HL-60/S4 (cell line): ENCODE measurements around the gene R3HDM4.
"Not testable (repeated sequence)": the region's sequence is repeated elsewhere in the genome, so short reads cannot be mapped to it uniquely, and the experiment has no call there.

Source experiments
- in situ Hi-C: fragments of 300-500 bp; cut with MboI; formaldehyde crosslinking; loops from 2 replicates; pipeline ENCODE4 v1.14.3; 2022; ENCODE audit warnings: low sequenced_read_pairs

Gene R3HDM4

DNA sequence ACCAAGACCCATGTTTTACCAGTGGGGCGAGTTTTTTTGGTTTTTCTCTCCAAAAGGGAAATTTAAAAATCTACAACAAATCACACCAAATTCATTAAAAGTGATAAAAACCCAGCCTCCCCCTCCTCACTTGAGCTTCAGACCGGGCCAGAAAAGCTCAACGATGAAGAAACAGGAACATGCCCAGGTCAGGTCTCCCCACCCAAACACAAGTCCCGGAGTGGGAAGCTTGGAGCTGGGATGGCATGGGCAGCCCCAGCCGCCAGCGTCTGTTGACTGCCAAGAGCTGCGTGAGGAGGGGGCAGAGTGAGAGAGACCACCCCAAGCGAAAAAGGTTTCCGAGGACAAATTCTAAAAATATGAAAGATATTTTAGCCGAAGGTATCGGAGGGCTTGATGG is 16.0 kb downstream of the R3HDM4 start:
- in situ Hi-C loops: no loop called here

- in situ Hi-C loops: no loop called here
Measured at GRCh38 chr19:896434-896833, 16.6 kb downstream of the R3HDM4 start.

DNA sequence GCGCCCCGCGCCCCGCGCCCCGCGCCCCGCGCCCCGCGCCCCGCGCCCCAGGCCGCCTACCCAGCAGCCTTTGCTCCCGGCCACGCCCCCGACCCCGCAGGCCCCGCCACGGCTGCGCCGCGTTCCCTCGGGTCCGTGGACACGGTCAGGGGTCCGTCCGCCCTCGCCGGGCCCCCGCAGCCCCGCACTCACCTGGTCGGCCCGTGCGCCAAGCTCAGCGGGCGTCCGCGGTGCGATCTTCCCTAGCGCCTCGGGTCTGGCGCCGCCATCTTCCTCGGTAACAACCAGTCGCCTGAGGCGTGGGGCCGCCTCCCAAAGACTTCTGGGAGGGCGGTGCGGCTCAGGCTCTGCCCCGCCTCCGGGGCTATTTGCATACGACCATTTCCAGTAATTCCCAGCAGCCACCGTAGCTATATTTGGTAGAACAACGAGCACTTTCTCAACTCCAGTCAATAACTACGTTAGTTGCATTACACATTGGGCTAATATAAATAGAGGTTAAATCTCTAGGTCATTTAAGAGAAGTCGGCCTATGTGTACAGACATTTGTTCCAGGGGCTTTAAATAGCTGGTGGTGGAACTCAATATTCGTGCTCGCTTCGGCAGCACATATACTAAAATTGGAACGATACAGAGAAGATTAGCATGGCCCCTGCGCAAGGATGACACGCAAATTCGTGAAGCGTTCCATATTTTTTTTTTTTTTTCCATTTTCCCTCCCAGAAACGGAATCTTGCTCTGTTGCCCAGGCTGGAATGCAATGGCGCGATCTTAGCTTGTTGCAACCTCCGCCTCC is 19.9 kb downstream of the R3HDM4 start, which contains the start of the genes MED16 and RNU6-9:
Gene MED16, minus strand, starts transcription at position 294 of the 796 bp plus-strand sequence. CDS start 2,056 bp downstream, outside the sequence.
Gene RNU6-9, plus strand, starts transcription at position 591 of the 796 bp plus-strand sequence.
- in situ Hi-C loops: no loop called here

GRCh38 chr19:892243-892893 is 20.7 kb downstream of the R3HDM4 start:
- in situ Hi-C loops: no loop called here

DNA sequence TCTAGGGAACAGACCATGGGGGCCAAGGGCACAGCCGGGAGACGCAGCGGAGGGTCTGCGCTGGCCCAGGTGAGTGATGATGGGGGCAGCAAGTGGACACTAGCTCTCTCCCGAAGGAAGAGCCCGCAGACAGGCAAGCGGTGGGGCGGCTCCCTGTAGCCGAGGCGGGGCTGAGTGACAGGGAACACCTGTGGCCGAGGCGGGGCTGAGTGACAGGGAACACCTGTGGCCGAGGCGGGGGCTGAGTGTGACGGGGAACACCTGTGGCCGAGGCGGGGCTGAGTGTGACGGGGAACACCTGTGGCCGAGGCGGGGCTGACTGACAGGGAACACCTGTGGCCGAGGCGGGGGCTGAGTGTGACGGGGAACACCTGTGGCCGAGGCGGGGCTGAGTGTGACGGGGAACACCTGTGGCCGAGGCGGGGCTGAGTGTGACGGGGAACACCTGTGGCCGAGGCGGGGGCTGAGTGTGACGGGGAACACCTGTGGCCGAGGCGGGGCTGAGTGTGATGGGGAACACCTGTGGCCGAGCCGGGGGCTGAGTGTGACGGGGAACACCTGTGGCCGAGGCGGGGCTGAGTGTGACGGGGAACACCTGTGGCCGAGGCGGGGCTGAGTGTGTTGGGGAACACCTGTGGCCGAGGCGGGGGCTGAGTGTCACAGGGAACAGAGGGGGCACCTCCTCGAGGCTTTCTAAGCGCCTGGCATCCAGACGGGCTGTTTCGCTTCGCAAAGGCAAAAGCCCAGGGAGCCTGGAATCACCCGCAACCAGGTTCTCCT is 21.4 kb downstream of the R3HDM4 start:
- in situ Hi-C loops: not testable (repeated sequence)

DNA sequence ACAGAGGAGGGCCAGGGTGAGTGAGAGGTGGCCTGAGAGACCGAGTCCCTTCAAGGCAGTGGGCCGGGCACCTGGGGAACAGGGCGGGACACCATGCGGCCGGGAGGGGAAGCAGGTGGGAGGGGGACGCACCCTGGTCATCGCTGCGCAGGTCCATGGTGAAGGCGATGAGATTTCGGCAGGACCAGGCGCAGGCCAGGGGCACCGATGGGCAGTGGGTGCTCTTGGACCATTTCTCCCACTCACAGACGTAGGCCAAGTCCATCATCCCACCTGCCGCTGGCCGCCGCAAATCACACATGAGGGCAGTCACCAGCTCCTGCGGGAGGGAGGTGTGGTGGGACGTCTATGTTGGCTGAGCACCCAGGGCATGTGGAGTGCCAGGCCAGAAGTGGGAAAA is 22.2 kb downstream of the R3HDM4 start:
- in situ Hi-C loops: no loop called here

DNA sequence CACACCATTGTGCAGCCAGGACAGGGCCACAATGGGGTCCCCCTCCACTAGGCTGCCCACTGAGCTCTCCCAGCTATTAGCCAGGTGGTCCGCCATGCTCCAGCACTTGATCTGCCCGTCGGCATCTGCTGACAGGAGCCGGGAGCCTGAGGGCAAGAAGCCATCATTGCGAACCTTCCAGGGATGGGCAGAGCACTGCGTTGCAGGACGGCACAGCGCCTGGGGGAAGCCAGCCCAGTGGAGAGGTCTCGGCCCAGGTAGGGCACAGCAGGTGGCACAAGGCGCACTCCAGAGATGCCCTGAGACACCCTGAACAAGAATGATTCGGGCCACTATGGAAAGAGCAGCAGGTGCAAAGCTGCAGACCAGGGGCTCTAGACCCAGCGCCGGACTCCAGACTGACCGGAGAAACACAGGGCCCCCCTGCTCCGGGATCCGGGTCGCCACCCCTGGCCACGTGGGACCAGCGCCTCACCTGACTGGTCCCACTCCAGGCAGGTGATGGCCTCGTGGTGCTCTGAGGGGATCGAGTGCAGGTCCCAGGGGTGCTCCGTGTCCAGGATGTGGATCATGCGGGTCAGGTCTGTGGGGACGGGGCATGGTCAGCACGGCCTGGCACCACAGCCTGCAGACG is 23.2 kb downstream of the R3HDM4 start:
- in situ Hi-C loops: no loop called here

GRCh38 chr19:888581-889385 is 24.2 kb downstream of the R3HDM4 start:
- in situ Hi-C loops: no loop called here

DNA sequence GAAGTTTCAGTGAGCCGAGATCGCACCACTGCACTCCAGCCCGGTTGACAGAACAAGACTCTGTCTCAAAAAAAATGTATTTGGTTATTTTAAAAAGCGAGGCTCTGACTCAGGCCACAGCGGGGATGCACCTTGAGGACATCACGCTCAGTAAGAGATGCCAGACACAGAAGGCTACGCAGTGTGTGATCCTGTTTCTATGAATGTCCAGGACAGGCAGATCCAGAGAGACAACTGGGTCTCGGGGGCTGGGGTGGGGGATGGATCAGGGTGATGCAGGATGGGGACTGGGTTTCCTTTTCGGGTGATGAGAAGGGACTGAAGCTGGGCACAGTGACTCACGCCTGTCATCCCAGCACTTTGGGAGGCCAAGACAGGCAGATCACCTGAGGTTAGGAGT is 25.4 kb downstream of the R3HDM4 start:
- in situ Hi-C loops: no loop called here

- in situ Hi-C loops: no loop called here
Measured at GRCh38 chr19:887072-887471, 25.9 kb downstream of the R3HDM4 start.

- in situ Hi-C loops: no loop called here
Measured at GRCh38 chr19:885536-886224, 27.3 kb downstream of the R3HDM4 start.

- in situ Hi-C loops: no loop called here
Measured at GRCh38 chr19:884420-885211, 28.4 kb downstream of the R3HDM4 start.

DNA sequence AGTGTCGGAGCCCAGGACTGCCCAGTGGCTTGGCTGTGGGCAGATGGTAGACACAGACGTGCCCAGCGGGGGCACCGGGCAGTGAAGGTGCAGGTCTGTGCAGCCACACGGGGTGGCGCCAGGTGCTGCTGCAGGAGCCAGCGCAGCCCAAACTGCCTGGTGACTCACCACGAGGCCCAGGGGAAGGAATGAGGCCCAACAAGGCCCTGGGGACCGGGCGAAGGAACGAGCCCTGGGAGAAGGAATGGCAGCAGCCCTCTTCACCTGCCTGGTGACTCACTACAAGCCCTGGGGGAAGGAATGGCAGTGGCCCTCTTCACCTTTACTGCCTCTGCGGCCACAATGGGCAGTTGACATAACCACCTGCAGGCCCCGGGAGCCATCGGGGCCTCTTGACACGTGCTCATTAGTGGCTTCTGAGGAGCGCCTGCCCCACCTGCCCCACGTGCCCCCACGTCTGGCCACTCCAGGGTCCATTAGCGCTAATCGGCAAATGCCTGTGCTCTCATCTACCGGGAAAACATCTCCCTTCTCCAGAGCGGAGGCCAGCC is 29.3 kb downstream of the R3HDM4 start:
- in situ Hi-C loops: no loop called here

GRCh38 chr19:882871-883497 is 30.0 kb downstream of the R3HDM4 start:
- in situ Hi-C loops: no loop called here

DNA sequence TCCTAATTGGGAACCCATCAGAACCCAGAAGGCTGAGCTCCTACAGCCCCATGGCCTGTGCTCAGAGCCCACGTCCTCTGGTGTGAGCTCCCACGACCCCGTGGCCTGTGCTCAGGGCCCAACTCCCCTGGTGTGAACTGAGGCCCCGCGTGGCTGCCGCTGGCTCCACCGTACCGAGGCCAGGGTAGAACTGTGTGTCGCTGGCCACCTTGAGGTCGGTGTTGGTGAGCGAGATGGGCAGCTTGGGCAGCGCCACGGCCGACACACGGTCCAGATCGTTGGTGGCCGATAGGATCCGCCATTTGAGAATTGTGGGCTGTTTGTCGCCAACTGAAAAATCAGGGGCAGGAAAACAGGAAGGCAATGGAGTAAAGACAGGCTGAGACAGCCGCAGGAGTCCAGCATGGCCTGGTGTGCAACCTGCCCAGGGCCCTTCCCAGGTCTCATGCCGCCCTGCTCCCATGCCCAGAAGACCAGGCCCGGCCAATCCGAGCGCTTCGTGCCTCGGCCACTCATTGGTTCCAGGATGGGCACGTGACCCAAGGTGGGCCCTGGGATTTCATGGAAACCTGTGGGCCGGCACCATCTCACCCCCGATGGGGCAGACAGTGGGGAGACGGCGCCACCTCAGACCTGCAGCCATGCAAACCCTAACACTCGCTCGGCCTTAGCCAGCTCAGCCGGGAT is 31.5 kb downstream of the R3HDM4 start:
- in situ Hi-C loops: no loop called here

DNA sequence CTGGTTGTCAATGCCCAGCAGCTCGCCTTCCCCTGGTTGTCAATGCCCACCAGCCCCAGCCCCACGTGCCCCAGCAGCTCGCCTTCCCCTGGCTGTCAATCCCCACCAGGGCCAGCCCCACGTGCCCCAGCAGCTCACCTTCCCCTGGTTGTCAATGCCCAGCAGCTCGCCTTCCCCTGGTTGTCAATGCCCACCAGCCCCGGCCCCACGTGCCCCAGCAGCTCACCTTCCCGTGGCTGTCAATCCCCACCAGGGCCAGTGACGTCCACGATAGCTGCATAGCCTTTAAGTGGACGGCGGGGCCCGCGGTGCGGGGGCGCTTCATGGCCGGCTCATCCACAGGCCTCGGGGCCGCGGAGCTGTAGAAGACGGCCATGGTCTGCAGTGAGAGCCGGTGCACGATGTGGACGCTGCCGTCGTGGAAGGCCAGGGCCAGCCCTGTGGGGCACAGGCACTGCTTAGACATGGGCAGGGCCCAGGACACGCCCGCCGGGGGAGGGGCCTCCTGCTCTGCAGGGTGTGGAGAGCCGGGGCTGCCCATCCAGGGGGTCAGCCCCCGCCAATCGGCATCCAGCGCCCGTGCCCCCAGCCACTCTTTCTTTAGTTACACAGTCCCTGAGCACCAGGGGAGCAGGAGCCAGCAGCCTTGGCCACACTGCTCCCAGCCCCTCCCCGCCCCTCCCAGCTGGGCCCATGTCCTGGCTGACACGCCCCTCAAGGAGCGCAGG is 33.1 kb downstream of the R3HDM4 start:
- in situ Hi-C loops: no loop called here
